GM19239 (cell line): Measurements from ENCODE around the gene GRIK5.
"Not testable (repeated sequence)": the region's sequence is repeated elsewhere in the genome, so short reads cannot be mapped to it uniquely, and the experiment has no call there.

ENCODE experiments used
- DNase-seq: peaks from one replicate; pipeline ENCODE4 v3.0.0; 2011; ENCODE audit warnings: low spot score; ENCODE audit not compliant: insufficient read length
- FAIRE-seq: peaks from 2 replicates; lab custom pipeline; 2011; peaks lifted over from hg19 to GRCh38; lab: Jason Lieb, UNC

GRIK5 gene, protein sequence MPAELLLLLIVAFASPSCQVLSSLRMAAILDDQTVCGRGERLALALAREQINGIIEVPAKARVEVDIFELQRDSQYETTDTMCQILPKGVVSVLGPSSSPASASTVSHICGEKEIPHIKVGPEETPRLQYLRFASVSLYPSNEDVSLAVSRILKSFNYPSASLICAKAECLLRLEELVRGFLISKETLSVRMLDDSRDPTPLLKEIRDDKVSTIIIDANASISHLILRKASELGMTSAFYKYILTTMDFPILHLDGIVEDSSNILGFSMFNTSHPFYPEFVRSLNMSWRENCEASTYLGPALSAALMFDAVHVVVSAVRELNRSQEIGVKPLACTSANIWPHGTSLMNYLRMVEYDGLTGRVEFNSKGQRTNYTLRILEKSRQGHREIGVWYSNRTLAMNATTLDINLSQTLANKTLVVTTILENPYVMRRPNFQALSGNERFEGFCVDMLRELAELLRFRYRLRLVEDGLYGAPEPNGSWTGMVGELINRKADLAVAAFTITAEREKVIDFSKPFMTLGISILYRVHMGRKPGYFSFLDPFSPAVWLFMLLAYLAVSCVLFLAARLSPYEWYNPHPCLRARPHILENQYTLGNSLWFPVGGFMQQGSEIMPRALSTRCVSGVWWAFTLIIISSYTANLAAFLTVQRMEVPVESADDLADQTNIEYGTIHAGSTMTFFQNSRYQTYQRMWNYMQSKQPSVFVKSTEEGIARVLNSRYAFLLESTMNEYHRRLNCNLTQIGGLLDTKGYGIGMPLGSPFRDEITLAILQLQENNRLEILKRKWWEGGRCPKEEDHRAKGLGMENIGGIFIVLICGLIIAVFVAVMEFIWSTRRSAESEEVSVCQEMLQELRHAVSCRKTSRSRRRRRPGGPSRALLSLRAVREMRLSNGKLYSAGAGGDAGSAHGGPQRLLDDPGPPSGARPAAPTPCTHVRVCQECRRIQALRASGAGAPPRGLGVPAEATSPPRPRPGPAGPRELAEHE

GRCh38 chr19:42069619-42070351 lies at the start of gene GRIK5:
Gene GRIK5, minus strand, starts transcription at chr19:42070206. Its CDS starts 4,436 bp downstream, at chr19:42065770.
- FAIRE-seq (no peak), DNase-seq (no peak)

- FAIRE-seq (no peak), DNase-seq (no peak)
Measured at GRCh38 chr19:42117076-42117475, 47.1 kb upstream of the GRIK5 start.

DNA sequence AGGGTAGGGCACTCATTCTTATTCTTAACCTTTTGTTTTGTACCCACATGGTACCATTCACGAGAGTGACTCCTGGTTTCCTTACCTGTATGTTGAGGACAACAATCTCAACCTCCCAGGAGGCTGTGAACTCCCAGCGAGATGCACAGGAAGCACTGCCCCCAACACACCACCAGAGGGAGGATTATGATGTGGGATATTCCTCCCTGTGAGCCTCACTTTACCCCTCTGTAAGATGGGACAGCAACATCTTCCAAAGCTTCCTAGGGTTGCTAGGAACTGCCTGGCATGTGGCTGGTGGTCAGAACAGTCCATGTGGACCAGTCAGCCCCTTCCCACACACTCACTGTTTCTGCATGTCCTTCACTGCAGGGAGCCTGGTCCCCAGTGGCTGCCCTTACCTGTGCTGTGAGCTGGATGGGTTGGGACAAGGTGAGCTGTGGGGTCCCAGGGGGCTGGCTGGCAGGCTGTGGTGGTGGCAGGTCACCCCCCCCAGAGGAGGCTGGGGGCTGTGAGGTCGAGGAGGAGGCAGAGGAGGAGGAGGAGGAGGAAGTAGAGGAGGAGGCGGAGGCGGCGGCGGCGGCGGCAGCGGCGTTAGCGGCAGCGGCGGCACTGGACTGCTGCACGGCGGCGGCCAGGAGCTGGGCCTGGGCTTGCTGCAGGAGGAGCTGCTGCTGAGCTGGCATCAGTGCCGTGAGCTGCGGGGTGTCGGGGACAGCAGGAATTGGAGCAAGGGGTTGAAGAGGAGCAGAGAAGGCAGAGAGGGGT lies 46.5 kb upstream of the GRIK5 start:
- no peak for DNase-seq
- FAIRE-seq: peak; percentile 40

DNA sequence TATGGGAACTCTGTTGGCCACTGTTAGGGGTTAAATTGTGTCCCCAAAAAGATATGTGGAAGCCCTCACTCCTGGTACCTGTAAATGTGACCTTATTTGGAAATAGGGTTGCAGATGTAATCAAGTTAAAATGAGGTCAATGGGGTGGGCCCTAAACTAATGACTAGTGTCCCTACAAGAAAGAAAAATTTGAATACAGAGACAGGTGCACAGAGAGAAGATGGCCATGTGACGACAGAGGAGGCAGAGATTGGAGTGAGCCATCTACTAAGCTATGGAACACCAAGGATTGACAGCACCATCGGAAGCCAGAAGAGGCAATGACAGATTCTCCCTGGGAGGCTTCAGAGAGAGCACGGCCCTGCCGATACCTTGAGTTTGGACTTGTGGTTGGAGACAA lies 45.7 kb upstream of the GRIK5 start:
- FAIRE-seq: no peak
- DNase-seq: no peak

- peak; percentile 87 for FAIRE-seq
- no peak for DNase-seq
Measured at GRCh38 chr19:42115219-42115618, 45.2 kb upstream of the GRIK5 start.

- FAIRE-seq: peak; percentile 99
- DNase-seq: peak; percentile 83
Measured at GRCh38 chr19:42114412-42114811, 44.4 kb upstream of the GRIK5 start.

DNA sequence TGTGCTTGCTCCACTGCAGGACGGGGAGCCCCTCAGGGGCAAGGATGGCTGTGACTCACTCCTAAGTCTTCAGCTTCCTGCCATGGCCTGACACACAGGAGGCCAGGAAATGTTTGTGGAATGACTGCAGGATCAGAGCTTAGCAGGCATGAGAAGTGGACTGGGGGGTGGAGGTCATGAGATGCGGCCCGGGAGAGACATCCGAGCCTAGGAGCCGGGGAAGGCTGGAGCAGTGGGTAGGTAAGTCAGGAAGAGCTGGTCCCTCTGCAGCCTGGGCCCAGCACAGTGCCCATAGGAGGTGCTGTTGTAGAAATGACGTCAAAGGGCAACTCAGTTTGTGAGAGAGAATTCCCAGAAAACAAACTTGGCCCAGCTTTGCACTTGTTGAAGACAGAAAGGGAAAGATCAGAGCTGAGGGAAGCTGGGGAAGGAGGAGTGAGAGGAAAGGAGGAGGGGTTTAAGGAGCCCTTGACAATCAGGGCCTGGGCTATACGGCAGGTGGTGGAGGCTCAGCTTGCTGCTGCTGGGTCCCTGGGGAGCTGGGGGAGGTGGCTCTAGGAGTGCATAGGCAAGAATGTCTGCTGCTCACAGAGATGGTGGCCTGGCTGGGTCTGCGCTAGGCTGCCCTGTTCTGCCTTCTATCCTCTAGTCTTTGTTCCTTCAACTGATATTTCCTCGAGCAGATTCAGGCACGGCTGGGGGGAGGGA lies 43.8 kb upstream of the GRIK5 start:
- DNase-seq: peak; percentile 74
- FAIRE-seq: no peak

- DNase-seq: no peak
- FAIRE-seq: no peak
Measured at GRCh38 chr19:42111811-42112210, 41.8 kb upstream of the GRIK5 start.

GRCh38 chr19:42111384-42111783 lies 41.4 kb upstream of the GRIK5 start:
- DNase-seq (no peak), FAIRE-seq (no peak)

- DNase-seq: no peak
- no peak for FAIRE-seq
Measured at GRCh38 chr19:42110658-42111057, 40.7 kb upstream of the GRIK5 start.

DNA sequence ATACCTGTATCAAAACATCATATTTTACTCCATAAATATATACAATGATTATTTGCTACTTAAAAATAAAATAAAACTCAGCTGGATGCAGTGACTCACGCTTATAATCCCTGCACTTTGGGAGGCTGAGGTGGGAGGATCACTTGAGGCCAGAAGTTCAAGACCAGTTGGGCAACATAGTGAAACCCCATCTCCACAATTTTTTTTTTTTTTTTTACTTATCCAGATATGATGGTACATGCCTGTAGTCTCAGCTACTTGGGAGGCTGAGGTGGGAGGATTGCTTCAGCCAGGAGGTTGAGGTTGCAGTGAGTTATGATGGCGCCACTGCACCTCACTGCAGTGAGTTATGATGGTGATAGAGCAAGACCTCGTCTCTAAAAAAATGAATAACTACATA lies 39.9 kb upstream of the GRIK5 start:
- FAIRE-seq (no peak), DNase-seq (no peak)

- DNase-seq (peak; percentile 82), FAIRE-seq (peak; percentile 99)
Measured at GRCh38 chr19:42108527-42109389, 38.8 kb upstream of the GRIK5 start.

DNA sequence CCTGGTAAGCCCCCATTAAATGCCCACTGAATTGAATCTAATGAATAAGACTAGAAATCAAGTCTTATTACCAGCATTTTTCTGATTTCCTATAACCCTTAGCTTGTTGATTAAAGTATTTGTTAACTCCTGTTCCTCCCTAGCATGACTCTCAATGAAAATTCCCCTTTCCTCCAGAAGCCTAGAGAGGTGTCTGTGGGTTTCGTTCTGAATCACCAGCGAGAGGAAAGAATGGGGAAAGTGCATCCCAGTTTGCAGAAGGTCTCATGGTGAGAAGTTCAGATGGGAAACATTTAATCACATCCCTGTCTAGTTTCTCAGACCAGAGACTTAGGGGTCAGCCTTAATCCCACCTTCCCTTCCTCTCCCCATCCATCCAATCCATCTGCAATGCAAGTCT lies 35.4 kb upstream of the GRIK5 start:
- FAIRE-seq: no peak
- DNase-seq: no peak

DNA sequence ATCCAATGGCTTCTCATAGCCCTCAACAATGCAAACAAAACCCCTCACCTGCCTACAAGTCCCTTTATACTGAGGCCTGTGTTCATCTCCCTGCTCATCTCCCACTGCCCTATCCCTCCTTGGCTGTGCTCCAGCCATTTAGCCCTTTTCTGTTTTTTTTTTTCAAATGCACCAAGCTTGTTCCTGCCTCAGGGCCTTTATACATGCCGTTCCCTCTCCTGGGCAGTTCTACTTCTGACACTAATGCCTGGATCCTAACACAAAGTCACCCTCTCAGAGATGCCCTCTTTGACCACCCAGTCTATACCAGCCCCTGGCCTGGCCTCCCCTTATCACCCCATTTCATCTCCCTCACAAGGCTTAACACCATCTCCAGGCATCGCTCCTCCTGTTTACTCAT lies 32.9 kb upstream of the GRIK5 start:
- no peak for FAIRE-seq

DNA sequence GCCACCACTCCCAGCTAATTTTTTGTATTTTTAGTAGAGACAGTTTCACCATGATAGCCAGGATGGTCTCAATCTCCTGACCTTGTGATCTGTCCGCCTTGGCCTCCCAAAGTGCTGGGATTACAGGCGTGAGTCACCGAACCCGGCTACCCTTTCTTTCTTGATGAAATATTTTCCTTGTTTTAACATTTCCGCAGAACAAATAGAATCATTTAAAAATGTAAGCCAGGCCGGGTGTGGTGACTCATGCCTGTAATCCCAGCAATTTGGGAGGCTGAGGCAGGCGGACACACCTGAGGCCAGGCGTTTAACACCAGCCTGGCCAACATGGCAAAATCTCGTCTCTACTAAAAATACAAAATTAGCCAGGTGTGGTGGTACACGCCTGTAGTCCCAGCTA lies 30.2 kb upstream of the GRIK5 start:
- not testable (repeated sequence) for FAIRE-seq, DNase-seq

More for the DNA sequence above, 32.9 kb upstream of the GRIK5 start:
- DNase-seq: no peak

GRCh38 chr19:42099336-42099925 lies 29.4 kb upstream of the GRIK5 start:
- no peak for FAIRE-seq
- no peak for DNase-seq

DNA sequence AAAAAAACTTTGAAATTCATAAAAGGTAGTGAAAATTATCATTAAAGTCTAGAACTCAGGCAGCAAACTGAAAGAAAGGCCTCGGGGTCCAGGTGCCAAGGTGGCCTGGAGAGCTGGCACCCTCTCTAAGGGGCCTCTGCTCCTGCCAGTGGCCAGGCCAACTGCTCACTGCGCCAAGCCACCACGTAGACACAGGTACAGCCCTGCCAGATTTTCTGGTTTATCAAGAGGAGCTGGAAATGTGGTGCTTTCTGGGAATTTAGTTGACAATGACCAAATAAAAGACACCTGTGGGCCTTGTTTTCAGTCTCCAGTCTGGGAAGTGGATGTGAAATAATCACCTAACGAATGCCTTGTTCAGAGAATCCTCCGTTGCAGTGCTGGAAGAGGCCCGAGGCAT lies 28.8 kb upstream of the GRIK5 start:
- FAIRE-seq (no peak), DNase-seq (no peak)

GRCh38 chr19:42097461-42097860 lies 27.5 kb upstream of the GRIK5 start:
- no peak for FAIRE-seq
- DNase-seq: no peak
